ENCODE measurements around the gene PLBD1. TPM values are rescaled to one million over a fixed set of nuclear protein-coding genes. Genes with fewer than 3 reads are reported as not detected.
A peak's percentile ranks its signal among the peaks of the same experiment; 100 is the strongest.

The PLBD1 gene
- total RNA-seq, 1 donor from 2014 or later, result 48.1 TPM

DNA sequence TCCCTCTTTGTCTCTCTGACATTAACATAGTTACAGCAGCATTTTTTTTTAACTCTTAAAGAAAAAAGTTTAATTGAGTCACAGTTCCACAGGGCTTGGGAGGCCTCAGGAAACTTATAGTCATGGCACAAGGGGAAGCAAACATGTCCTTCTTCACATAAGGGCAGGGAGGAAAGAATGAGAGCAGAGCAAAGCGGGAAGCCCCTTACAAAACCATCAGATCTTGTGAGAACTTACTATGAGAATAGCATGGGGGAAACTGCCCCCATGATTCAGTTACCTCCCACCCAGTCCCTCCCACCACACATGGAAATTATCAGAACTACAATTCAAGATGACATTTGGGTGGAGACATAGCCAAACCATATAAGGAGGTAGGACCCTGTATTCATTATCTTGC, 96.2 kb downstream of the PLBD1 start:
- no peak overlapping the region for H3K4me3 Mint-ChIP-seq
- peaks cover 47% of the 10 kb centered on the region for H3K9me3 Mint-ChIP-seq
- DNase-seq (ENCODE audit: low spot score in 2 of 2, unreplicated experiment in 2 of 2), result no peak
- H3K36me3 Mint-ChIP-seq, result peaks cover 77% of the 10 kb centered on the region
- peaks cover 8% of the 10 kb centered on the region for H3K4me1 Mint-ChIP-seq
- TF ChIP-seq, protein P1, sequence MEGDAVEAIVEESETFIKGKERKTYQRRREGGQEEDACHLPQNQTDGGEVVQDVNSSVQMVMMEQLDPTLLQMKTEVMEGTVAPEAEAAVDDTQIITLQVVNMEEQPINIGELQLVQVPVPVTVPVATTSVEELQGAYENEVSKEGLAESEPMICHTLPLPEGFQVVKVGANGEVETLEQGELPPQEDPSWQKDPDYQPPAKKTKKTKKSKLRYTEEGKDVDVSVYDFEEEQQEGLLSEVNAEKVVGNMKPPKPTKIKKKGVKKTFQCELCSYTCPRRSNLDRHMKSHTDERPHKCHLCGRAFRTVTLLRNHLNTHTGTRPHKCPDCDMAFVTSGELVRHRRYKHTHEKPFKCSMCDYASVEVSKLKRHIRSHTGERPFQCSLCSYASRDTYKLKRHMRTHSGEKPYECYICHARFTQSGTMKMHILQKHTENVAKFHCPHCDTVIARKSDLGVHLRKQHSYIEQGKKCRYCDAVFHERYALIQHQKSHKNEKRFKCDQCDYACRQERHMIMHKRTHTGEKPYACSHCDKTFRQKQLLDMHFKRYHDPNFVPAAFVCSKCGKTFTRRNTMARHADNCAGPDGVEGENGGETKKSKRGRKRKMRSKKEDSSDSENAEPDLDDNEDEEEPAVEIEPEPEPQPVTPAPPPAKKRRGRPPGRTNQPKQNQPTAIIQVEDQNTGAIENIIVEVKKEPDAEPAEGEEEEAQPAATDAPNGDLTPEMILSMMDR (IDR thresholded peaks at IDR 0.05; ENCODE audit: unreplicated experiment), result no peak
- no peaks in the 10 kb centered on the region for H3K27me3 Mint-ChIP-seq (ENCODE audit: low read depth)
- H3K27ac Mint-ChIP-seq, result no peak overlapping the region

DNA sequence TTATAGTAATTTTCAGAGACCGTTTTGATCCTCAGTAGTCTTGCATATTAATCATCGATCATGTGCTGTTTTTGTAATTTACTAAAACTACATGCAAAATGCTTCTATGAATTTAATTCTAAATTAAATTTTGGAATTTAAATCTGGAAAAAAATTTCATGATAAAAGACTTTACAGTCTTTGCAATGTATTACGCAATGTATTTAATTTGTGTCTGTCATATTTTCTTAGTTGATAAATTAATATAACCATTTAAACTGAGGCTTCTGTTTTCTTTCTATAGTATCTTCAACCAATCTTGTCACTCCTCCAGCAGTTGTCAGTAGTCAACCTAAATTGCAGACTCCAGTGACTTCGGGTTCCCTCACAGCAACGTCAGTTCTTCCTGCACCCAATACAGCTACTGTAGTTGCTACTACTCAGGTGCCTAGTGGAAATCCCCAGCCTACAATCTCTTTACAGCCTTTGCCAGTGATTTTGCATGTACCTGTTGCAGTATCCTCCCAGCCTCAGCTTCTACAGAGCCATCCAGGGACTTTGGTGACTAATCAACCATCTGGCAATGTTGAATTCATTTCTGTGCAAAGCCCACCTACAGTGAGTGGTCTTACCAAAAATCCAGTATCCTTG, 107.4 kb downstream of the PLBD1 start:
- Mint-ChIP-seq H3K4me3 (no peak overlapping the region), H3K4me1 (no peaks in the 10 kb centered on the region)

DNA sequence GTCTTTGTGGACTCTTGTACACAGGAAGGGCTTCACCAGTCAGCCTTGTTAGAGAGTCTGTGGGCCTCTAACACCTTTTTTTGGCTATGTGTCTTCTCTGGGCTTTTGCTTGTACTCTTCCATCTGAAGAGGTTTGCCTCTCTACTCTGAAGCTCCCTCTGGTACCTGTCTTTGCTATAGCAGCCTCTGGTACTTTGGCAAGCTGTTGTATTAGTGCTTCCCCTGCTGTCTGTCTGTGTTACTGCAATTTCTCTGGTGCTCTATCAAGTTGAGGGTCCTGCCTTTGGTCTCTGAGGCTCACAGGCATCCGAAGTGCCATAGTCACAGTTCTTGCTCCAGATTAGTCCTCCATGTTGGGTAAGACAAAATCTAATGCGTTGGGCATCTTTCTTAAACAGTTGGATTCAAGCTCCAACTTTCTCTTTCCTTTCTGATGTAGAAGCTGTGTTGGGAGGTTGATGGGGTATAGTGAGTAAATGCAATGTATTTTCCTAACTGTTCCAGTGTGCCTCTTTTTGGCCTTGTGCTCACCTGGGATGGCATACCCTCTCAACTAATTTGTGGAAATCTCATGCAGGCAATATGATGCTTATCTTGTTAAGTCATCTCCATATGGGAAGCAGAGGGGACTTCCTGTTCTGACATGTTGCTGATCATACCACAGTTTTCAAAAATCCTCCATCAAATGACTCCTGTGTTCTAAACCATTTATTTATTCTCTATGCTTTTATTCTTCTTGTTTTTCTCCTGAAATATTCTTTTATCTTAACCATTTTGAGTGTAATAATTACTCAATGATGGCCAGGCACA, 113.4 kb downstream of the PLBD1 start:
- Mint-ChIP-seq H3K9me3 (peaks cover 11% of the 10 kb centered on the region), H3K27ac (peak overlapping the region; percentile 57), H3K27me3 (ENCODE audit: low read depth) (no peaks in the 10 kb centered on the region), H3K4me1 (peaks cover 4% of the 10 kb centered on the region), H3K36me3 (peaks cover 60% of the 10 kb centered on the region), H3K4me3 (no peak overlapping the region)
- TF ChIP-seq, protein P1 (IDR thresholded peaks at IDR 0.05; ENCODE audit: unreplicated experiment), result no peak
- DNase-seq (ENCODE audit: low spot score in 2 of 2, unreplicated experiment in 2 of 2), result no peak

More for the DNA sequence above, 107.4 kb downstream of the PLBD1 start:
- DNase-seq (ENCODE audit: low spot score in 2 of 2, unreplicated experiment in 2 of 2), result no peak
- Mint-ChIP-seq H3K36me3 (peaks cover 34% of the 10 kb centered on the region), H3K27me3 (ENCODE audit: low read depth) (no peaks in the 10 kb centered on the region), H3K27ac (no peak overlapping the region), H3K9me3 (no peaks in the 10 kb centered on the region)
- TF ChIP-seq, protein P1 (IDR thresholded peaks at IDR 0.05; ENCODE audit: unreplicated experiment), result no peak

Other genes starting within 250 kb of the PLBD1 start
- gene ATF7IP, start 202.2 kb downstream of the PLBD1 start, total RNA-seq, result 176 to 192 TPM (median 177 TPM) in 3 replicates
- 0.07 to 0.09 TPM (median 0.09 TPM) in 3 replicates for gene GUCY2C, start 128.7 kb upstream of the PLBD1 start, total RNA-seq
- 72.8 to 81.5 TPM (median 77.0 TPM) in 3 replicates for gene WBP11, start 235.6 kb upstream of the PLBD1 start, total RNA-seq
- 1.3 to 1.7 TPM (median 1.4 TPM) in 3 replicates for gene C12orf60, start 235.8 kb upstream of the PLBD1 start, total RNA-seq
- gene SMCO3, start 246.3 kb upstream of the PLBD1 start, total RNA-seq, result 1.4 to 1.5 TPM (median 1.5 TPM) in 3 replicates

All from mesothelial cell of epicardium (in vitro differentiated cells).